GM13977 (cell line): ENCODE measurements around the gene NUP160.
A peak's percentile ranks its signal among the peaks of the same experiment; 100 is the strongest.
"Not testable (repeated sequence)": the region's sequence is repeated elsewhere in the genome, so short reads cannot be mapped to it uniquely, and the experiment has no call there.

ENCODE experiments used
- DNase-seq: peaks from one replicate; pipeline ENCODE4 v3.0.0; 2012; ENCODE audit warnings: low spot score
- CTCF ChIP-seq: IDR thresholded peaks from 2 replicates; pipeline ENCODE4 v1.5.1; 2012; ENCODE audit warnings: mild to moderate bottlenecking, control low read depth; ENCODE audit not compliant: insufficient read depth; ENCODE audit errors: extremely low read depth, missing control alignments
- in situ Hi-C: fragments of 300-500 bp; cut with MboI; formaldehyde crosslinking; loops from one replicate; pipeline ENCODE4 v1.12.0; 2022; ENCODE audit warnings: low sequenced_read_pairs, low pct_unique_long_range_greater_than_20kb, mixed read lengths, inconsistent platforms; ENCODE audit not compliant: unreplicated experiment

The NUP160 gene

GRCh38 chr11:47773882-47774281 is 74.3 kb downstream of the NUP160 start:
- DNase-seq, result no peak
- in situ Hi-C loops, result no loop called here
- no peak for TF ChIP-seq CTCF

- in situ Hi-C loops, DNase-seq: not testable (repeated sequence)
Measured at GRCh38 chr11:47769556-47769955, 78.6 kb downstream of the NUP160 start.

GRCh38 chr11:47768101-47768612 is 80.0 kb downstream of the NUP160 start:
- DNase-seq, result no peak
- no peak for TF ChIP-seq CTCF
- in situ Hi-C loops, result no loop called here

- in situ Hi-C loops, result no loop called here
- DNase-seq, result peak; percentile 57
- no peak for TF ChIP-seq CTCF
Measured at GRCh38 chr11:47766509-47767227, 81.5 kb downstream of the NUP160 start.

- in situ Hi-C loops, result no loop called here
- no peak for TF ChIP-seq CTCF
- DNase-seq, result no peak
Measured at GRCh38 chr11:47765086-47765485, 83.1 kb downstream of the NUP160 start.

GRCh38 chr11:47759291-47759690 is 88.9 kb downstream of the NUP160 start:
- in situ Hi-C loops, DNase-seq: not testable (repeated sequence)

GRCh38 chr11:47756208-47756607 is 91.9 kb downstream of the NUP160 start:
- in situ Hi-C loops, result no loop called here
- no peak for DNase-seq
- no peak for TF ChIP-seq CTCF
